ENCODE results near the gene SPATA17.

DNA sequence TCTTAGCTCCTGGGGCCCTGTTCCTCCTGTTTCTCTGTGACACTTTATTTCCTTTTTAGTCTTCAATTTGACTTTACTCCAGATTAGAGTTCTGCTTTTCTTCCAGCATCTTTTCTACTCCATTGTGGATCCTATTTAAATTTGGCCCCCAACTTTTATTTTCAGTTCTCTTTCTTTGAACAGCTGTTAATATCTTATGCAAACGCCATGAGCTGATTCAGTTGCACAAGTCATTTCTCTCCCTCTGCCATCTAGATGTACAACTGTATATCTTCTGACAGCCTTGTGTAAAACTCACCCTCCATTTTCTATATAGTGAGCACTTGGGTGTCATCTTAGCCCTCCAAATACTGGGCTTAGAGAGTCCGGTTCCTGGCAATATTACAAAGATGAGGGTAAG lies 42.2 kb downstream of the SPATA17 start:
- TF ChIP-seq, protein P1, sequence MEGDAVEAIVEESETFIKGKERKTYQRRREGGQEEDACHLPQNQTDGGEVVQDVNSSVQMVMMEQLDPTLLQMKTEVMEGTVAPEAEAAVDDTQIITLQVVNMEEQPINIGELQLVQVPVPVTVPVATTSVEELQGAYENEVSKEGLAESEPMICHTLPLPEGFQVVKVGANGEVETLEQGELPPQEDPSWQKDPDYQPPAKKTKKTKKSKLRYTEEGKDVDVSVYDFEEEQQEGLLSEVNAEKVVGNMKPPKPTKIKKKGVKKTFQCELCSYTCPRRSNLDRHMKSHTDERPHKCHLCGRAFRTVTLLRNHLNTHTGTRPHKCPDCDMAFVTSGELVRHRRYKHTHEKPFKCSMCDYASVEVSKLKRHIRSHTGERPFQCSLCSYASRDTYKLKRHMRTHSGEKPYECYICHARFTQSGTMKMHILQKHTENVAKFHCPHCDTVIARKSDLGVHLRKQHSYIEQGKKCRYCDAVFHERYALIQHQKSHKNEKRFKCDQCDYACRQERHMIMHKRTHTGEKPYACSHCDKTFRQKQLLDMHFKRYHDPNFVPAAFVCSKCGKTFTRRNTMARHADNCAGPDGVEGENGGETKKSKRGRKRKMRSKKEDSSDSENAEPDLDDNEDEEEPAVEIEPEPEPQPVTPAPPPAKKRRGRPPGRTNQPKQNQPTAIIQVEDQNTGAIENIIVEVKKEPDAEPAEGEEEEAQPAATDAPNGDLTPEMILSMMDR (IDR thresholded peaks at IDR 0.05) = no peak
- no peak for TF ChIP-seq POLR2A (IDR thresholded peaks at IDR 0.05)

All from uterus (tissue), 2 donors.